Measurements from ENCODE around the gene NBEAL2. TPM values are rescaled to one million over a fixed set of nuclear protein-coding genes. Genes with fewer than 3 reads are reported as not detected.

NBEAL2 gene
- total and polyA plus RNA-seq, 10 of the 15 experiments (the other 5 are each of a cell fraction or from before 2014, with no cell fraction given), result 0.07 to 127 (median 29.4) TPM

- TF ChIP-seq BMI1 (IDR thresholded peaks at IDR 0.05; ENCODE audit: borderline replicate concordance), result peak; percentile 47
- 0 out of 2 replicates have a peak, but pooled peaks have one; percentile 3 for TF ChIP-seq NR2C1 (IDR thresholded peaks at IDR 0.05)
- no peak for TF ChIP-seq SUPT20H (IDR thresholded peaks at IDR 0.05; ENCODE audit: borderline replicate concordance, control insufficient read depth, low read depth, low read length)
- TF ChIP-seq YY1 (IDR thresholded peaks at IDR 0.05; ENCODE audit: low read depth, low read length), result 0 out of 2 replicates have a peak, but pooled peaks have one; percentile 32
- TF ChIP-seq, protein P1, sequence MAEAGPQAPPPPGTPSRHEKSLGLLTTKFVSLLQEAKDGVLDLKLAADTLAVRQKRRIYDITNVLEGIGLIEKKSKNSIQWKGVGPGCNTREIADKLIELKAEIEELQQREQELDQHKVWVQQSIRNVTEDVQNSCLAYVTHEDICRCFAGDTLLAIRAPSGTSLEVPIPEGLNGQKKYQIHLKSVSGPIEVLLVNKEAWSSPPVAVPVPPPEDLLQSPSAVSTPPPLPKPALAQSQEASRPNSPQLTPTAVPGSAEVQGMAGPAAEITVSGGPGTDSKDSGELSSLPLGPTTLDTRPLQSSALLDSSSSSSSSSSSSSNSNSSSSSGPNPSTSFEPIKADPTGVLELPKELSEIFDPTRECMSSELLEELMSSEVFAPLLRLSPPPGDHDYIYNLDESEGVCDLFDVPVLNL (IDR thresholded peaks at IDR 0.05; ENCODE audit: low read depth, low read length), result no peak
- peak; percentile 61; the same call in 1 of the 2 replicates for TF ChIP-seq POLR2AphosphoS5 (IDR thresholded peaks at IDR 0.05; ENCODE audit: low read length)
- TF ChIP-seq, protein P2, sequence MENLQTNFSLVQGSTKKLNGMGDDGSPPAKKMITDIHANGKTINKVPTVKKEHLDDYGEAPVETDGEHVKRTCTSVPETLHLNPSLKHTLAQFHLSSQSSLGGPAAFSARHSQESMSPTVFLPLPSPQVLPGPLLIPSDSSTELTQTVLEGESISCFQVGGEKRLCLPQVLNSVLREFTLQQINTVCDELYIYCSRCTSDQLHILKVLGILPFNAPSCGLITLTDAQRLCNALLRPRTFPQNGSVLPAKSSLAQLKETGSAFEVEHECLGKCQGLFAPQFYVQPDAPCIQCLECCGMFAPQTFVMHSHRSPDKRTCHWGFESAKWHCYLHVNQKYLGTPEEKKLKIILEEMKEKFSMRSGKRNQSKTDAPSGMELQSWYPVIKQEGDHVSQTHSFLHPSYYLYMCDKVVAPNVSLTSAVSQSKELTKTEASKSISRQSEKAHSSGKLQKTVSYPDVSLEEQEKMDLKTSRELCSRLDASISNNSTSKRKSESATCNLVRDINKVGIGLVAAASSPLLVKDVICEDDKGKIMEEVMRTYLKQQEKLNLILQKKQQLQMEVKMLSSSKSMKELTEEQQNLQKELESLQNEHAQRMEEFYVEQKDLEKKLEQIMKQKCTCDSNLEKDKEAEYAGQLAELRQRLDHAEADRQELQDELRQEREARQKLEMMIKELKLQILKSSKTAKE (IDR thresholded peaks at IDR 0.05; ENCODE audit: low read depth, poor library complexity, severe bottlenecking), result peak; percentile 74
- 0 out of 3 replicates have a peak, but pooled peaks of 1 of the 2 experiments have one; percentile 9 for TF ChIP-seq EGR1 (IDR thresholded peaks at IDR 0.05; ENCODE audit: borderline replicate concordance in 1 of 2, low read depth in 2 of 2, low read length in 2 of 2)
- TF ChIP-seq IKZF1 (conservative IDR thresholded peaks at IDR 0.05), result peak; percentile 94
- peak; percentile 97 for TF ChIP-seq SMAD1 (IDR thresholded peaks at IDR 0.05; ENCODE audit: low read depth, partially characterized antibody)
- no peak for TF ChIP-seq TAF1 (IDR thresholded peaks at IDR 0.05; ENCODE audit: borderline replicate concordance, low read depth, low read length)
- TF ChIP-seq PKNOX1 (IDR thresholded peaks at IDR 0.05), result no peak
- TF ChIP-seq EP300 (IDR thresholded peaks at IDR 0.05; ENCODE audit: borderline replicate concordance in 1 of 2, control insufficient read depth in 1 of 2, low read depth in 2 of 2, low read length in 2 of 2), result peak; percentile 57 to 76; a peak in 2 of 4 replicates
- no peak for TF ChIP-seq RFX5 (IDR thresholded peaks at IDR 0.05; ENCODE audit: low read depth, low read length)
- TF ChIP-seq ZBED1 (IDR thresholded peaks at IDR 0.05; ENCODE audit: borderline replicate concordance), result no peak
- TF ChIP-seq CREM (IDR thresholded peaks at IDR 0.05; ENCODE audit: low read depth), result peak; percentile 64; the same call in 1 of the 2 replicates
- TF ChIP-seq IRF3 (IDR thresholded peaks at IDR 0.05), result no peak
- TF ChIP-seq MEF2A (IDR thresholded peaks at IDR 0.05; ENCODE audit: insufficient read depth, low read depth, low read length), result 0 out of 2 replicates have a peak, but pooled peaks have one; percentile 29
- 0 out of 2 replicates have a peak, but pooled peaks have one; percentile 83 for TF ChIP-seq DPF2 (IDR thresholded peaks at IDR 0.05)
- no peak for TF ChIP-seq ETV6 (conservative IDR thresholded peaks at IDR 0.05 in 1 of 2, IDR thresholded peaks at IDR 0.05 in 1 of 2; ENCODE audit: borderline replicate concordance in 1 of 2, low read depth in 1 of 2)
- TF ChIP-seq SPI1 (IDR thresholded peaks at IDR 0.05; ENCODE audit: borderline replicate concordance, insufficient read depth, low read depth, low read length), result peak; percentile 82
Observed at GRCh38 chr3:46990573-46991374, 11.3 kb downstream of the NBEAL2 start (continued).

All from GM12878 (cell line).